GM19240 (cell line): ENCODE results near the gene WNK1.
A peak's percentile ranks its signal among the peaks of the same experiment; 100 is the strongest.
"Not testable (repeated sequence)": the region's sequence is repeated elsewhere in the genome, so short reads cannot be mapped to it uniquely, and the experiment has no call there.

ENCODE experiments used
- DNase-seq: peaks from one replicate; pipeline ENCODE4 v3.0.0; 2011; ENCODE audit warnings: low spot score; ENCODE audit not compliant: insufficient read length

The WNK1 gene

DNA sequence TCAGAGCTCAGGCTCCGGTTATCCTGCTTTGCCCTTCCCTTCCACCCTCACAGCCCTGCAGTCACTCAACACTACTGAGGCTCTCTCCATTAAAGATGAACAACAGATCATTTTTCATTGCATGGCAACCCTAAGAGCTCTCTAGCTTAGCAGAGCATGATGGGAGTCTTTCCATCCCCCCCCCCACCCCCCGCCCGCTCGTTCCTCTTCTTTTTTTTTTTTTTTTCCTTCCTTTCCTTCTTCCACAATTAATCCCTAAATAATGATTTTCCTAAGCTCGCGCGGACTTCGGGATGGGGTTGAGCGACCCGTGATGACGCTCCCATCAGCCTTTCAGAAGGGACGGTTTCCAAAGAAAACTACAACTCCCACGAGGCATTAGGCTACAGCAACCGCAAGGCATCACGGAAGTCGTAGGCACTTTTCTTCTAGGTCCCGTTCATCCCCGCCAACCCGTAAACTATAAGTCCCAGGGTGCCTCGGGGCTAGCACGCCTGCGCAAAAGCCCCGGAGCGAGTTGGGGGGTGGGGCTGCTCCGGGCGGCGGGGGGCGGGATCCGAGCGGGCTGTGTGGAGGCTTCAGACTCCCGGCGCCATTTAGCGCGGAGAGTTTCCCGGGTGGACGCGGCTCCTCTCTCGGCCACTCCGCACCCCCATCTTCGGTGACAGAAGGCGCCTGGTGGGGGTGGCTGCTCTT, at the start of gene WNK1:
TSS of gene WNK1 (plus strand) at position 581 of the 696 bp plus-strand sequence. CDS start 987 bp downstream, outside the sequence.
- peak; percentile 65 for DNase-seq

DNA sequence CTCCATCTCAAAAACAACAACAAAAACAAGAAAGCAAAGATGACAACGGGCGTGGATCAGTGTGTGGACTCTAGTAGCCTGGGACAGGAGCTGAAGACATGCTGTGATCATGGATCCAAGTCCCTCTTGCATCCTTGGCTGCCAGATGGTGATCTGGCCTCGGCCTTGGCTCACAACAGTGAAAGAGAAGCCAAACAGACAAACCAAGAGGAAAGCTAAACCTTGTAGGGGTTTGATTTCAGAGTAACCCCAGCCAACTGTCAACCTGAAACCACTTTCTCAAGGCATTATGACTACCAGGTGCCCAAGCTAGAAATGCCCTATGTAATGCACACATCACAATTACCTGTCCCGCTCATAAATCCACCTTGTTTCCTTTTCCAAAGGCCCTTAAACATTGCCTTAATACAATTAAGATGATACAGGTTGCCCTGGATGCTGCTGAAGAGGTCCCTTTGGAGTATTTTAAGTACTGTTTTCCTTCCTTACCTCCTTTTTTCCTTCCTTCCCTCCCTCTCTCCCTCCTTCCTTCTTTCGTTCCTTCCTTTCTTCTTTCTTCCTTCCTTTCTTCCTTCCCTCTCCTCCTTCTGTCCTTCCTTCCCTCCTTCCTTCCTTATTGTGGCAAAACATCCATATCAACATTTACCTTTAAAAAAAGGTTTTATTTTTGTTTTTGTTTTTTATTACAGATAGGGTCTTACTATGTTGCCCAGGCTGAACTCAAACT, 47.7 kb upstream of the WNK1 start:
- no peak for DNase-seq

DNA sequence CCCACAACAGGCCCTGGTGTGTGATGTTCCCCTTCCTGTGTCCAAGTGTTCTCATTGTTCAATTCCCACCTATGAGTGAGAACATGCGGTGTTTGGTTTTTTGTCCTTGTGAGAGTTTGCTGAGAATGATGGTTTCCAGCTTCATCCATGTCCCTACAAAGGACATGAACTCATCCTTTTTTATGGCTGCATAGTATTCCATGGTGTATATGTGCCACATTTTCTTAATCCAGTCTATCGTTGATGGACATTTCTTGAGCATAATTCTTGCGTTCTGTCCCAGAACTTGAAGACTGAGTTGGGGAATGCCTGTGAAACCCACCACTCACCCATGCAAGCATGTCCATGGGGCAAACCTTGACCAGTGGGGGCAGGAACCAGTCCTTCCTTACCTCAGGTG, 44.3 kb upstream of the WNK1 start:
- DNase-seq: not testable (repeated sequence)

DNA sequence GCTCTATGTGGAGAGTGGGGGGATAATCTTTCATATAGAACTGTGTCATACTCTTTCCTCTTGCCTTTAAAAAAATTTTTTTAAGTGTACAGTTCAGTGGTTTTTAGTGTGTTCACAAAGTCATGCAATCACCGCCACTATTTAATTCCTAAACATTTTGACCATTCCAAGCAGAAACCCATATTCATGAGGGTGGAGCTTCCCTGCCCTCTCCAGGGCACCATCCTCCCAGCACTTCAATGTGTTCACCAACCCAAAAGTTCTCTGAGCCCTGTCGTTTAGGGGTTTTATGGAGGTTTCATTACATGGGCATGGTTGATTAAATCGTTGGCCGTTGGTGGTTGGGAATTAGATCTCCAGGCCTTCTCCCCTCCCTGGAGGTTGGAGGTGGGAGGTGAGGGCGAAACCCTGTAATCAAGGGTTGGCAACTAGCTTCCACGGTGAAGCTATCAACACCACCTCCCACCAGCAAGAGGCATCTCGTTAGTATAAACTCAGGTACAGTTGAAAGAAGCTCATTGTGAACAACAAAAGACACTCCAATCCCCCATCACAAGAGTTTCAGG, 42.8 kb upstream of the WNK1 start:
- no peak for DNase-seq

DNA sequence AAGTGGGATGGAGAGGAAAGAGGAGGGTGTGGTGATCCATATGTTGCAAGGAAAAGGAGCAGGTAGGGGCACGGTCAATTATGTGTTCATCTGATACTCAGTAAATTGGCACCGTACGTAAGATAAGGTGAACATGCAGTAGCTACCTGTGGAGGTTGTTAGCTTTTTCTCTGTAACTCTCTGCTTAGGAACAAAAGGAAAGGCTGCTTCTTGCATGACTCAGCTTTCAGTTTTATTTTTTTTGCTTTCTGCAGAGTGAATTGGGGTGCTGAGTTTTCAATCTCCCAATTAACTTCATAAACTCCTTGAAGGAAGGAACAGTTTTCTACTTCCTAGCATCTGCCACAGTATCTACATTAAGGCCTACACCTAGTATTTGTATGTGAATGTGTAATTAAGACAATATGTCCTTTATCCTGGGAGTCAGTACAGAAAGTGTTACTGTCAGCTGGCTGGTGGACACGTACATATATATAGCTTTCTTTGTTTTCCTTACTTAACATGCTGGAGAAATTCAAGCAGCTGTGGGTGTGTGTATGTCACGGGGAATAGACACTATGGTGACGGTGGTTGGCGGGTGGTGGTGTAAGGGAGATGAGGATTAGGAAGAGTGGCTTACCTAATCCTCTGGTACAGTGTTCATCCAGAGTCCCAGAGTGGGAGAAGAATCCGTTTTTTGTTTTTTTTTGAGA, 40.1 kb upstream of the WNK1 start:
- no peak for DNase-seq

DNA sequence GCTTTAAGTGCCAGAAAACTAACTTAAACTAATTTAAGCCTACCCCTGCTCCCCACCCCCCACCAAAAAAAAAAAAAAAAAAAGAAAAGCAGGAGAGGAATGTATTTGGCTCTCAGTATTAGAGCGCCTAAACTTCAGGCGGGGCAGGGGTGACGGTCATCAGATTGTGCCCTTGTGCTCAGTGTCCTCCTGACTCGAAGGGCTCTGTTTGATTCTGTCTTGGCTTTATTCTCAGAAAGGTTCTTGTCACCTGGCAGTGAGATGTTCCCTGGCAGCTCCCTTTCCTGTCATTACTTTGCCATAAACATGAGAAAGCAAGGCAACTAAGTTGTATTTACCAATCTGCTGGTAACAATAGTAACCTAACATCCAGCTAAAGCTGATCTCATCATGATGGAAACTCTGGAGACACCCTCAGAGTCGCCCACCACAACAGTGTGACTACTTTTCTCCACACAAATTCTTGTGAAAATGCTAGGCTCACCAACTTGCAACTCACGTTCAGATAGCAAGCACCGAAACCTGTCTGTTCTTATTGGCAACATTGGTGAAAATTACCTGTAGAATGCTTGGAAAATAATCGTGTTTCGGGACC, 39.0 kb upstream of the WNK1 start:
- DNase-seq: no peak

DNA sequence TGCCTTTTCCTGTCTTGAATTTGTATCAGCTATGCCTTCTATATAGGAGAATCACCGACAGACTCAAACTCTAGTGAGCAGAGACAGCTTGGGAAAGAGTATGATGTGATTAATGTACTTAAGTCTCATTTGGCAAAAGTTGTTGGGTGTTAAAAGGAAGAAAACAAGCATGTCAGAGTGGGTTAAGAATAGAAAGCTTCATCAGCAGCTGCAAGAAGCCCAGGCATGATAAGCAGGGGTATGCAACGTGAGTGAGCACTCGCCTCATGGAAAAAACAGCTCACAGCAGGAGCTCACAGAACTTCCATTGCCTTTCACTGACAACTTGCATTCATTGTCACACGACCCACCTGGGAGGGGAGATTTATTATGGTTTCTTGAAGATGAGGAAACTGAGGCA, 35.9 kb upstream of the WNK1 start:
- no peak for DNase-seq

DNA sequence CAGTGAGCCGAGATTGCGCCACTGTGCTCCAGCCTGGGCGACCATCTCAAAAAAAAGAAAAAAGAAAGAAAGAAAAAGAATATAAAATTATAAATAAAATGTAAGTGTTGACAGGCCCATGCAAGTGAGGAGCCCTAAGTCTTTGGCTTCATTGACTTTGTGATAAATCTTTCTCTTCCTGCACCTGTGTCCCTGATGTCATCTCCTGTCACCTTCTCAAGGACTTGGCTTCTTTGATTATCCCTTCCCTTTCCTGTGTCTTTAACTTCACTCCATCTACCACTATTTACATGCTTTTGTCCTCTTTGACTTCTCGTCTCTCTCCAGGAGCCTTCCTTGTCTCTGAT, 33.6 kb upstream of the WNK1 start:
- no peak for DNase-seq

DNA sequence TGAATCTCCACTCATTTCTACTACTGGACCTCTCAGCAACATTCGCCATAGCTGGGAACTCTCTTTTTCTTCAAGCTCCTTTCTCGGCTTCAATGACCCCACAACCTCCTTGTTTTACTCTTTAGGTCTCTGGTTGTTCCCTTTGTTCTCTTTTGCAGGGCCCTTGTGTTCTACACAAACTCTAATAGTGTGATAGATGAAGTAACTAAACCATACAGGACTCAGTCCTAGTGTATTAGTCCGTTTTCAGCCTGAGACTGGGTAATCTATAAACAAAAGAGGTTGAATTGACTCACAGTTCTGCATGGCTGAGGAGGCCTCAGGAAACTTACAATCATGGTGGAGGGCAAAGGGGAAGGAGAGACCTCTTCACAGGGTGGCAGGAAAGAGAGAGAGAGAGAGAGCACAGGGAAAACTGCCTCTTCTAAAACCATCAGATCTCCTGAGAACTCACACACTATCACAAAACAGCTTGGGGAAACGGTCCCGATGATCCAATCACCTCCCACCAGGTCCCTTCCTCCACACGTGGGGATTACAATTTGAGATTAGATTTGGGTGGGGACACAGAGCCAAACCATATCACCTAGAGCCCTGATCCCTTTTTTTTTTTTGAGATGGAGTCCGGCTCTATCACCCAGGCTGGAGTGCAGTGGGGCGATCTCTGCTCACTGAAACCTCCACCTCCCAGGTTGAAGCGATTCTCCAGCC, 32.0 kb upstream of the WNK1 start:
- no peak for DNase-seq

DNA sequence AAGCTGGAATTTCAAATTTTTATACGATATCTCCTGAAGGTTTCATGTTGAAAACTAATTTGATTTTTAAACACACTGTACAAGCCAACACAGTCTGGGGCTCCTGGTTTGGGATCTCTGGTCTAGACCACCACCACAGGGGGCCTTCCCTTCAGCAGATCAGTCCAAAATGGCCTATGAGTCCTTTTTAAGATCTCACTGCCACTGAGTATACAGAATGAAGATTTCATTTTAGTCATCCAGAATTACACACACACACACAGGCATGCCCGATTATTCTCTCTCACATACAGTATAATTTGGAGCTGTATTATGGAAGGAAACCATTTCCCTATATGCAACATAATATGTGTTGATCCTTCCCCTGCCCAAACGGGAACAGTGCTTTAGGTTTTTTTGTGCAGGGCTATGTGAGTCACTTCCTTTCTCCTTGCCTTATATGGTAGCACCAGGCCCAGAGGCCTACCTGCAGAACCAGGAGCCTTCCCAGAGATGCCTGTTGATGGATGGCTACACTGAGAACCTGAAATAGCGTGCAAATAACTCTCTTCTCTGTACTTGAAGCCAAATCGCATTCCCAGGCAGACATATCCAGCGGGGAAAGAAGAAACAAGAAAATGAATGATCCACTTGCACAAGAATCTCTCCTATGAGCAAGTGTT, 28.1 kb upstream of the WNK1 start:
- no peak for DNase-seq

DNA sequence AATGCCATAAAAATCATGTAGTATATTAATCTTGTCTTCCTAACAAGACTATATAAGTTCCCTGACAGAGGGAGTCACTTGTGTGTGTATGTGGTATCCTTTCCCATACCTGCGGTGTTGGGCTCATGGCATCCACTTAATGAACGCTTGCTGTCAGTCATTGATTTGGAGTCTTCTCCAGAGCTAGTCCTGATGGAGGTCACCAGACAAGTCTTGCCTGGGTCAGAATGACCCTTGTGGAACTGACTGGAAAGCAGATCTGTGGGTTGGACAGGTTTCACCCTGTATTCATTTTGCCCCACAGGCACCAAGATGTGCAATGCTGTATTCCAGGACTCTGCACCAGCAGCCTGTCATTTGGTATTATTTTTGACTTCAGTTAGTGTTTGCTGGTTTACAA, 27.3 kb upstream of the WNK1 start:
- DNase-seq: no peak

DNA sequence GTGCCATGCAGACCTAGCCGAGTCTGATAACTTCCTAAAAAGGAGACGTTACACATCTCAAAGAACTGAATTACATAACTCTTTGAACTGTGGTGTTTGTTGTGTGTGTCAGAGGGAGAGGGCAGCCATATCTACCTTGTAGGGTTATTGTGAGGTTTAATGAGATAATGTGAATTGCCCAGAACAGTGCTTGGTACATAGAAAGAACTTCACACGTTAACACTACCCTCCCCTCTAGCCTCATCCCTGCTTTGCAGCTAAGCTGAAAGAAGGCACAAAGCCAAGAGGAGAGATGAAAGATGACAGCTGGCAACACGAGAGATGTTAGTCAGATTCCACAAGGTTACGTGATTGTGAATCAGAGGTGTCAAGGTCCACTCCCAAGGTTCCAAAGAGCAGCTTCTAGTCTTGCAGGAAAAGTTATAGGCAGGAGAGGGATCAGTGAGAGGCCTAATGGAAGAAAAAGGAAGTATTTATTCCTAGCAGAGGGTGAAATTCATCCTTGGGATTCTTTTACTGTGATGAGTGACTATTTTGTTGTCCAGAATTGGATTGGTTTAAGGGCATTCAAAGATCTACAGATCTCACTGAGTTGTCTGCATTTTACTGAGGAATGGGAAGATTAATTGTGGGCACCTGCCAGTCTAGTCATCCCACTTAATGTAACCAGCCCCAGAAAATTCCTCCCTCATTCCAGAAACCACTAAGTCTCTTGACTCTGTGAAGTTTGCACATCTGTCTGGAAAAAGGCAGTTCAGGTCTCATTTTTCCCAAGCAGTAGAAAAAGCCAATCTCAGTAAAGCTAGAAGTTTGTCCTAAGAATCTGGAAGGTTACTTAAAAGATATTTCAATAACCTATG, 25.9 kb upstream of the WNK1 start:
- DNase-seq: no peak

DNA sequence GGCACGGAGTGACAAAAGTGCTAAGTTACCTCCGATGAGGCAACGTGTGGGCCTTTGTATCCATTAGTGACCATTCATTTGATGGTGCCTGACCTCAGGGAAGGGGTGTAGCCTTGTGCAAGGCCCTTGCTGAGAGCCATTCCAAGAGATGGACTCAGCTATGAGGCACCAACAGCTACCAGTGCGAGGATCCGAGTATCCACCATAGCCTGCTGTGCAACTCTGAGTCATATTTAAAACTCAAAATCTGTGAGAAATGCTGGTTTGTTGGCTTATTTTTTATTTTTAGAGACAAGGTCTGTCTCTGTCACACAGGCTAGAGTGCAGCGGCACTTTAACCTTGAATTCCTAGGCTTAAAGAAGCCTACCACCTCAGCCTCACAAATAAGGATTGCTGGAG, 25.1 kb upstream of the WNK1 start:
- DNase-seq: no peak

DNA sequence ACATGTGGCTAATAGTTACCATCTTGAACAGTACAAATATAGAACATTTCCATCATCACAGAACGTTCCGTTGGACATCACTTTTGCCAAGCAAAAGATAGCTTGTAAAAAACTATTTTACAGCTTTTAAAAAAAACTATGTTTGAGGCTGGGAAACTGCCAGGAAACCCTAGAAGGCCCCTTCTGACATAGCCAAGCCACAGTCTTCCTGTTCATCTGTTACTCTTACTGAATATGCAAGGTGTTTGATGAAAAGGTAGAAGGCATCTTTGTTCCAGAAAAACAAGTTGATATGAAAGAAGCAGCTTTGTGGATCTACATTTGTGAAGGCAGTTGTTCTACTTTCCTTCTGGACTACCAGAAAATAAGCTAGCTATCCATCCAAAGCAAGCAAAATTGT, 23.6 kb upstream of the WNK1 start:
- DNase-seq: no peak

DNA sequence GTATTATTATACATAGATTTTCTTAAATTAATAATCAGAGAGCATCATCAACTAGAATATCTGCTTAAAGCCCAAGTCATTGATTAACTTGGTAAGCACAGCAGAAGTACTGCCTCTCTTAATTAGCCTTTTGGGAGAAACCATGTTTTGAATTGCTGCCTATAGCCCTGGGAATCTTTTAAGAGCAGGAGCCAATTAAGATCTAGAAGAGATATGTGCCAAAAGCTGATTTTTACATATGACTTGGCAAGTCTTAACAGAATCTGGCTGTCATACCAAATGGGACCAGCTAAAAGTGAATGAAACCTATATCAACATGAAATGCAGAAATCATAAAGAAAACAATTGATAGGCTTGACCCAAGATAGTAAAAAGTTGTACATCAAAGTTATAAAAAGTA, 23.2 kb upstream of the WNK1 start:
- DNase-seq: no peak

DNA sequence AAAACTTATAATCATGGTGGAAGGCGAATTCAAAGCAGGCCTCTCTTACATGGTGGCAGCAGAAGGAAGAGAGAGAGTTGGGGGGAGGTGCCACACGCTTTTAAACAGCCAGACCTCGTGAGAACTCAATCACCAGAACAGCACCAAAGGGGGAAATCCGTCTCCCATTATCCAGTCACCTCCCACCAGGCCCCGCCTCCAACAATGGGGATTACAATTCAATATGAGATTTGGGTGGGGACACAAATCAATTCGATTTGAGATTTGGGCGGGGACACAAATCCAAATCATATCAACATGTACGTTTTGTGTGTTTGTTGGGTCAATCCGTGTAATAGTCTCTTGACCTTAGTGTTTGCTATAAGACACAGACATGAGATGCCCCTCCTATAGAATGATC, 21.8 kb upstream of the WNK1 start:
- DNase-seq: no peak

DNA sequence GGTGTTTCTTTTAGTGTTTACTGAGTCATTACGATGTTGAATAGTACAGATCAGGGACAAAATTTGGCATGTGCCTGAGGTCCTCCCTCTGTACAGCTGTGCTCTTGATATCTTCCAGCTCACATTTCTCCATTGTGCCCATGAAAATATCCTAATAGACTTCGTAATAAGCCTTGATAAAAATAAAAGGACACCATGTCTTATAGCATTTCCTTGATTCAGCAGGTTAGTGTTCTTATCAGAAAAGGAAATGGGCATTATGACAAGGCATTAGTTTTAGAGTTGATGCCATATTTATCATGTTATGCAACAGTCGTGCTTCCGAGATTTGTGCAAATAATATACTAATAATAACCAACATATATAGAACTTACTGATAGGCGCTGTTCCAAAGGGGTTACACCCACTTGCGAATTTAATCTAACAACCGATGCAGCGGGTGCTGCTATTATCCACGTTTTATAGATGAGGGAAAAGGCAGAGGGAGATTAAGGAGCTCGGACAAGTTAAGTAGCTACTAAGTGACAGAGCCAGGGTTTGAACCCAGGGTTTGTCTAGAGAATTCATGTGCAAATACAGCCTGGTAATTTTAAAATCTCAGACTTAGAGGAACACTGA, 15.1 kb upstream of the WNK1 start:
- DNase-seq: no peak

DNA sequence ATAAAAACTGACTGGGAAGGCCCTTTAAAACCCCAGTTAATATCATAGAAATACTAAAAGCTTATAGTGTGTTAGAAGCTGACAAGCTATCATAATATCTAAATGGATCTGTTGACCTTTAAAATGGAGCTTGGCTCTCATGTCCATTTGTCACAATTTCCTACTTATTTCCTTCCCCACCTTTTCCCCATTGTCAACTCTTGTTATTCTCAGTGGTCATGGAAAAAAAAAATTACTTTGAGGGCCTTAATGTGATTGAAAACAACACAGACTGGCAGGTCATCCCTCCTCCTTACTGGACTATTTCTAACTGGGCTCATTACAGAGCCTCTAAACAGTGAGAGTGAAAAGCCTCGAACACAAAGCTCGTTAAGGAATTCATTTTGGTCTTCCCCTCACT, 13.7 kb upstream of the WNK1 start:
- no peak for DNase-seq

DNA sequence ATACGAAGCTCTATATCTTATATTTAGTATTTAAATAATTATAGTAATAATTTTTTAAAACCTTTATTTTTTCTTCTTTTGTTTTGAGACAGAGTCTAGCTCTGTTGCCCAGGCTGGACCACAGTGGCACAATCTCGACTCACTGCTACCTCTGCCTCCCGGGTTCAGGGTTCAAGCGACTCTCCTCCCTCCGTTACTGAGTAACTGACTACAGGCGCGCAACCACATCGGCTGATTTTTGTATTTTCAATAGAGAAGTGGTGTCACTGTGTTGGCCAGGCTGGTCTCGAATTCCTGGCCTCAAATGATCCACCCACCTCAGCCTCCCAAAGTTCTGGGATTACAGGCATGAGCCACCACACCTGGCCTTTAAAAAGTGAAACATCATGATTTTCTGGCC, 13.0 kb upstream of the WNK1 start:
- DNase-seq: no peak
